ENCODE results near the gene MRC2. TPM values are rescaled to one million over a fixed set of nuclear protein-coding genes. Genes with fewer than 3 reads are reported as not detected.

The MRC2 gene
- total RNA-seq, 1 donor from 2014 or later = 91.2 TPM

DNA sequence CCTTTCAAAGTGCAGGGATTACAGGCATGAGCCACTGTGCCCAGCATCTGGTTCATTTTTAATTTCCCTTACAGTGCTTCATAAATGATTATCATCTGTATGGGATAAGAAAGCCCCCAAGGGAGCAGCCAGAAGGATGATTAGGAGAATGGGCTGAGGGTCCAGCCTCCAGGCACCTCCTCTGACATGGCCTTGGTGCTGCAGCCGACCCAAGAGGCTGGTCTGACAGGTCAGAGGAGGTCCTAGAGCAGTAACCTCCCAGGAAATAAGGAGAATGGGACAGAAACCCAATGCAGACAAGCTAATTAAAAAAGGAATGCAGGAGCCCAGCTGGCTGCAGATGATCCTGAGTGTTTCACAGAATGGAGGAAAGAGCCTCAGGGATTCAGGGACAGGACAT is 29.0 kb downstream of the MRC2 start:
- TF ChIP-seq, protein P1, sequence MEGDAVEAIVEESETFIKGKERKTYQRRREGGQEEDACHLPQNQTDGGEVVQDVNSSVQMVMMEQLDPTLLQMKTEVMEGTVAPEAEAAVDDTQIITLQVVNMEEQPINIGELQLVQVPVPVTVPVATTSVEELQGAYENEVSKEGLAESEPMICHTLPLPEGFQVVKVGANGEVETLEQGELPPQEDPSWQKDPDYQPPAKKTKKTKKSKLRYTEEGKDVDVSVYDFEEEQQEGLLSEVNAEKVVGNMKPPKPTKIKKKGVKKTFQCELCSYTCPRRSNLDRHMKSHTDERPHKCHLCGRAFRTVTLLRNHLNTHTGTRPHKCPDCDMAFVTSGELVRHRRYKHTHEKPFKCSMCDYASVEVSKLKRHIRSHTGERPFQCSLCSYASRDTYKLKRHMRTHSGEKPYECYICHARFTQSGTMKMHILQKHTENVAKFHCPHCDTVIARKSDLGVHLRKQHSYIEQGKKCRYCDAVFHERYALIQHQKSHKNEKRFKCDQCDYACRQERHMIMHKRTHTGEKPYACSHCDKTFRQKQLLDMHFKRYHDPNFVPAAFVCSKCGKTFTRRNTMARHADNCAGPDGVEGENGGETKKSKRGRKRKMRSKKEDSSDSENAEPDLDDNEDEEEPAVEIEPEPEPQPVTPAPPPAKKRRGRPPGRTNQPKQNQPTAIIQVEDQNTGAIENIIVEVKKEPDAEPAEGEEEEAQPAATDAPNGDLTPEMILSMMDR (IDR thresholded peaks at IDR 0.05) = no peak
- H3K27ac ChIP-seq = no peak overlapping the region
- H3K36me3 ChIP-seq = no peaks in the 10 kb centered on the region
- intact Hi-C loops (cut with DNase I) = no loop called here
- peaks cover 11% of the 10 kb centered on the region for H3K9me3 ChIP-seq
- DNase-seq = peak; percentile 9
- H3K27me3 ChIP-seq (ENCODE audit: low read depth) = no peaks in the 10 kb centered on the region
- H3K4me3 ChIP-seq = no peak overlapping the region
- no peak for ATAC-seq
- H3K4me1 ChIP-seq = peaks cover 47% of the 10 kb centered on the region

DNA sequence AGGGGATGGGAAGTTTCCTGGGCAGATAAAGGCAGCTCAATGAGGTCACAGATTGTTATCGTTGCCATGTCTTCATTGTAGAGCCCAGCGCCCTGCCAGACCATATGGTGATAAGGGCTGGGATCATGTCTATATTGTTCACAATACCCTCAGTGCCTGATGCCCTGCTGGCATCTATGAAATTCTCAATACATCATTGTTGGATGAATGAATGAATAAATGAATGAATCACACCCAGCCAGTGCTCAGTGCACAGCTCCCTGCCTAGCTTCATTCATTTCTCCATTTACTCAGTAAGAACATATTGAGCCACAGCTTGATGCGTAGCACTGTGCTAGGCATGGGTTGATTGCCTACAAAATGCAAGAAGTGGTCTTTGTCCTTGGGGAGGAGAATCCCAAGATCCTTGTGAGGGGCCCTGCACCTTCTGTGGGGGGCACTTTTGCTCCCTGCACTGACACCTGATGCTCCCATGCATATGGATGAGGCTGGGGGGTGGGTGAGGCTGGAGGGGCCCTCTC is 29.7 kb downstream of the MRC2 start:
- Histone ChIP-seq H3K27ac (no peak overlapping the region), H3K4me1 (peaks cover 40% of the 10 kb centered on the region), H3K27me3 (ENCODE audit: low read depth) (no peaks in the 10 kb centered on the region), H3K36me3 (no peaks in the 10 kb centered on the region), H3K9me3 (peaks cover 11% of the 10 kb centered on the region), H3K4me3 (no peak overlapping the region)
- no peak for ATAC-seq
- TF ChIP-seq, protein P1 (IDR thresholded peaks at IDR 0.05) = no peak
- no peak for DNase-seq
- intact Hi-C loops (cut with DNase I) = no loop called here

DNA sequence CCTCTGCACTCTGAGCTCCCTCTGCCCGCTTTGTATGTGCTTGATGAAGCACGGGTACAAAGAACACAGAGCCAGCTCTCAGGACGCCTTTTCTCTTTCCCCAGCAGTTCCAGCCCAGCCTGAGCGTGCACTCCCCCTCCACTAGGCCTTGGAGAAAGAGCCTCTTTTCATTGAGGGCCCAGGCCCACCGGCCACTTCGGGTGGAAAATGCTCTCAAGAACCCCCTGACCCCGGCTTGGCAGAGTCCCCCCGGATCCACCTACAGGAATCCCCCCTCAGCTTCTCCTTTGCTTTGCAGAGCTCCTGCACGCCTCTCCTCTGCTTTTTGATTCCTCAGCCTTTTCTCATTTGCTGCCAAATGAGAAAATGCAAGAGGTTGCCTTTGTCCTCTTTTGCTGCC is 30.2 kb downstream of the MRC2 start:
- Histone ChIP-seq H3K27me3 (ENCODE audit: low read depth) (no peaks in the 10 kb centered on the region), H3K9me3 (peaks cover 11% of the 10 kb centered on the region), H3K4me1 (peaks cover 38% of the 10 kb centered on the region), H3K27ac (no peak overlapping the region), H3K36me3 (no peaks in the 10 kb centered on the region), H3K4me3 (no peak overlapping the region)
- TF ChIP-seq, protein P1 (IDR thresholded peaks at IDR 0.05) = no peak
- intact Hi-C loops (cut with DNase I) = no loop called here
- DNase-seq (peak; percentile 31), ATAC-seq (no peak)

DNA sequence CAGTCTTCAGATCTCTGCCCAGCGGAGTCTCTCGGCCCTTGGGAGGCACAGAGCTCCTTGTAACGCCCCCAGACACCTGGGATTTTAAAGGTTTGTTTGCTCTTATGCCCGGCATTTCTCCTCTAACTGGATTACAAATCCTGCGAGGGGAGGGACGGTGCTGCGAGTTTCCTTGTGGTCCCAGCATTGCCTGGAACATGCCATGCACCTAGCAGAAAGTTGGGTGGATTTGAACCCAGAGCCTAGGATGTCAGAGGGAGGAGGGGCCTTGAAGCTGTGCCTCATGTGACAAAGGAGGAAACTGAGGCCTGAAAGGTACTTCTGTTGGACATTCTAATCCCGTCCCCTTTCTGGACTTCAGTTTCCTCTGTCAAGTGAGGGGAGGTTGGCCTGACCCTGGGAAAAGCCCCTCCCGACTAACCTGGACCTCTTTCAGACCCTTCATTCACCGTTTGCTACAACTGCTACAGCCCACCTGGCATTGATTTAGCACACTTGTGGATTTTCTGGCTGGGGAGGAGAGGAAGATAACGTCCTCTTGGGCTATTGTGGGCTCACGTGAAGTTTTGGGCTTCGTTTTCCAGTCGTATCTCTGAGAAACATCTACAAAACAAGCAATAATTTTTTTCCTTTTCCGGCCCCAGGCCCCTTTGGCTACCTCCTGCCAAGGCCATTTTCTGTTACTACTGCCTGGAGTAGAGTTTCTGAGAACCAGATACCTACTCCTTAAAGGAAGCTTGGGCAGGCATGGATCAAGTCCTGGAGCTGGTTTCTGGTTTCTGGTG is 30.9 kb downstream of the MRC2 start:
- Histone ChIP-seq H3K27ac (no peak overlapping the region), H3K9me3 (peaks cover 11% of the 10 kb centered on the region), H3K27me3 (ENCODE audit: low read depth) (no peaks in the 10 kb centered on the region), H3K36me3 (no peaks in the 10 kb centered on the region), H3K4me3 (no peak overlapping the region), H3K4me1 (peaks cover 31% of the 10 kb centered on the region)
- DNase-seq (peak; percentile 24), ATAC-seq (no peak)
- TF ChIP-seq, protein P1 (IDR thresholded peaks at IDR 0.05) = no peak
- intact Hi-C loops (cut with DNase I) = no loop called here

DNA sequence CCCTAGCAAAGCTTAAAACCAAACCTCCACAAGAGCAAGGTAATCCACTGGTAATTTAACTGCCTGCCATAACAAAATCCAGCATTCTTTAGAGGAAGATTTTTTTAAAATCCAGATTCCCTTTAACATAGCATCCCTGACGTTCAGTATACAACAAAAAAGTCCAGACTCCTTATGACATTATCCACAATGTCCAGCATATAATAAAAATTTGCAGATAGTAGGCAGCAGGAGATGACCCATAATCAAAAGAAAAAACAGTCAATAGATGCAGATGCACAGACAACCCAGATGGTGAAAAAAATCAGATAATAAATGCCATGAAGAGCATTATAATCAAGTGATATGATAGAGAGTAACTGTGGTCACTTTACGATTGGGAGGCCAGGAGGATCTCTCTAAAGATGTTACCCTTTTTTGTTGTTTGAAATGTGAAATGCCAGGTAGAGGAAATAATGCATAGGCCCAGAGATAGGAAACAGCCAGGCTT is 33.2 kb downstream of the MRC2 start:
- no peak for ATAC-seq
- intact Hi-C loops (cut with DNase I) = no loop called here
- H3K27ac ChIP-seq = no peak overlapping the region
- H3K4me1 ChIP-seq = peaks cover 16% of the 10 kb centered on the region
- peaks cover 11% of the 10 kb centered on the region for H3K9me3 ChIP-seq
- no peak overlapping the region for H3K4me3 ChIP-seq
- no peak for DNase-seq
- TF ChIP-seq, protein P1 (IDR thresholded peaks at IDR 0.05) = no peak
- H3K27me3 ChIP-seq (ENCODE audit: low read depth) = no peaks in the 10 kb centered on the region
- H3K36me3 ChIP-seq = peaks cover 6% of the 10 kb centered on the region
